GM23338 (cell line): ENCODE results near the gene PPP1R9B. TPM values are rescaled to one million over a fixed set of nuclear protein-coding genes. Genes with fewer than 3 reads are reported as not detected.

Experiments
- ATAC-seq: fragments of 200-7000 bp; cut with Tn5 transposase; 3 replicates; pipeline ENCODE4 v1.9.1; 2020
- DNase-seq: peaks from one replicate; pipeline ENCODE4 v3.0.0-alpha.2; 2015; ENCODE audit warnings: low spot score
- H2AFZ ChIP-seq: fragments of 200-600 bp; sonication (generic); 2 replicates; pipeline ENCODE4 v1.8.0; 2016; ENCODE audit warnings: antibody characterized with exemption, mild to moderate bottlenecking, moderate library complexity
- H3F3A ChIP-seq: fragments of 200-600 bp; sonication (generic); replicated peaks from 2 replicates; pipeline ENCODE4 v1.8.0; 2017; ENCODE audit warnings: antibody characterized with exemption, mixed run types, low read depth
- H3K27ac ChIP-seq: fragments of 200-600 bp; sonication (generic); 2 replicates; pipeline ENCODE4 v1.6.1; 2016; ENCODE audit warnings: low read depth
- H3K27me3 ChIP-seq: fragments of 200-600 bp; sonication (generic); 2 replicates; pipeline ENCODE4 v1.8.0; 2016; ENCODE audit warnings: mild to moderate bottlenecking, mixed run types, moderate library complexity; ENCODE audit not compliant: insufficient read depth
- H3K36me3 ChIP-seq: fragments of 200-600 bp; sonication (generic); 2 replicates; pipeline ENCODE4 v1.8.0; 2016; ENCODE audit warnings: mild to moderate bottlenecking; ENCODE audit not compliant: insufficient read depth
- H3K4me1 ChIP-seq: fragments of 200-600 bp; sonication (generic); 2 replicates; pipeline ENCODE4 v1.8.0; 2016; ENCODE audit warnings: mild to moderate bottlenecking, moderate library complexity; ENCODE audit not compliant: insufficient read depth
- H3K4me2 ChIP-seq: fragments of 200-600 bp; sonication (generic); 2 replicates; pipeline ENCODE4 v1.7.1; 2017; ENCODE audit warnings: mixed run types
- H3K4me3 ChIP-seq: fragments of 200-600 bp; sonication (generic); 2 replicates; pipeline ENCODE4 v1.6.1; 2016; ENCODE audit warnings: mixed run types
- H3K79me2 ChIP-seq: fragments of 200-600 bp; sonication (generic); replicated peaks from 2 replicates; pipeline ENCODE4 v1.8.0; 2017; ENCODE audit warnings: mild to moderate bottlenecking; ENCODE audit not compliant: insufficient read depth
- H3K9me2 ChIP-seq: fragments of 200-600 bp; sonication (generic); 2 replicates; pipeline ENCODE4 v1.8.0; 2017; ENCODE audit not compliant: insufficient read depth
- H4K20me1 ChIP-seq: fragments of 200-600 bp; sonication (generic); replicated peaks from 2 replicates; pipeline ENCODE4 v1.8.0; 2017; ENCODE audit warnings: mild to moderate bottlenecking; ENCODE audit not compliant: insufficient read depth
- H3K27ac Mint-ChIP-seq: 2 replicates; pipeline ENCODE4 v1.8.0; 2020; ENCODE audit warnings: inconsistent platforms, mild to moderate bottlenecking, moderate library complexity, mixed read lengths
- H3K27me3 Mint-ChIP-seq: 3 replicates; pipeline ENCODE4 v1.8.0; 2022; ENCODE audit warnings: low read depth, mild to moderate bottlenecking, moderate library complexity, mixed read lengths, inconsistent platforms; ENCODE audit not compliant: insufficient read depth, poor library complexity
- H3K36me3 Mint-ChIP-seq: 3 replicates; pipeline ENCODE4 v1.8.0; 2021; ENCODE audit warnings: low read depth, mild to moderate bottlenecking, inconsistent platforms, moderate library complexity, mixed read lengths
- H3K4me1 Mint-ChIP-seq: 3 replicates; pipeline ENCODE4 v1.8.0; 2020; ENCODE audit warnings: mild to moderate bottlenecking, inconsistent platforms, mixed read lengths
- H3K4me3 Mint-ChIP-seq: 3 replicates; pipeline ENCODE4 v1.8.0; 2021; ENCODE audit warnings: moderate library complexity, mild to moderate bottlenecking, inconsistent platforms, mixed read lengths
- H3K9me3 Mint-ChIP-seq: 3 replicates; pipeline ENCODE4 v1.8.0; 2020; ENCODE audit warnings: moderate library complexity, mild to moderate bottlenecking, inconsistent platforms, mixed read lengths
- CREB1 ChIP-seq: fragments of 250-450 bp; sonication (Bioruptor Pico); IDR thresholded peaks from 2 replicates; pipeline ENCODE4 v1.5.0; 2020; ENCODE audit warnings: low read depth, mild to moderate bottlenecking, moderate library complexity
- CTCF ChIP-seq, 2 experiments: fragments of 200-600 bp in 1 of 2; sonication (generic) in 1 of 2; conservative IDR thresholded peaks; 2 replicates each; pipeline versions ENCODE4 v1.5.1 to v1.6.1; 2016 to 2017; ENCODE audit warnings: antibody characterized with exemption in 2 of 2, low read depth in 2 of 2, mild to moderate bottlenecking in 2 of 2, moderate library complexity in 1 of 2
- NANOG ChIP-seq: IDR thresholded peaks from 2 replicates; pipeline ENCODE4 v1.6.1; 2016; ENCODE audit warnings: antibody characterized with exemption, borderline replicate concordance
- POLR2AphosphoS5 ChIP-seq: IDR thresholded peaks from 2 replicates; pipeline ENCODE4 v1.6.1; 2016; ENCODE audit warnings: antibody characterized with exemption, low read depth
- REST ChIP-seq: IDR thresholded peaks from one replicate; pipeline ENCODE4 v1.6.1; 2018; ENCODE audit warnings: antibody characterized with exemption; ENCODE audit not compliant: unreplicated experiment
- STAT1 ChIP-seq: IDR thresholded peaks from one replicate; pipeline ENCODE4 v1.6.1; 2016; ENCODE audit warnings: antibody characterized with exemption; ENCODE audit not compliant: unreplicated experiment
- polyA plus RNA-seq: library from polyadenylated mRNA; unstranded; fragments of >200 nt; fragmentation: Nextera tagmentation; extraction: Ambion mirVana; gene quantifications from 2 replicates; pipeline ENCODE4 v1.2.1, GENCODE V29; 2016
- total RNA-seq: library from RNA; depleted of rRNA; stranded (reverse); fragments of >200 nt; shearing (Covaris generic); gene quantifications from 2 replicates; pipeline ENCODE4 v1.2.3, GENCODE V29; 2014

PPP1R9B gene
- total and polyA plus RNA-seq, 2 experiments from 2014 or later, result 2.1 to 10.5 TPM

- H3K36me3 ChIP-seq, result no peaks in the 10 kb centered on the region
- Mint-ChIP-seq H3K4me1 (peaks cover 9% of the 10 kb centered on the region), H3K36me3 (no peaks in the 10 kb centered on the region), H3K4me3 (peak overlapping the region; percentile 78), H3K9me3 (no peaks in the 10 kb centered on the region), H3K27ac (no peak overlapping the region), H3K27me3 (peaks cover 11% of the 10 kb centered on the region)
- H3K79me2 ChIP-seq, result no peaks in the 10 kb centered on the region
- H3F3A ChIP-seq, result no peaks in the 10 kb centered on the region; the same call in 1 of the 2 replicates
- H2AFZ ChIP-seq, result peak overlapping the region; percentile 100
- DNase-seq (peak; percentile 96), ATAC-seq (peak; percentile 92)
- peak overlapping the region; percentile 88 for H3K4me2 ChIP-seq
- peak; percentile 85 for TF ChIP-seq CREB1 (CRISPR knock-in tag)
- TF ChIP-seq CTCF (conservative IDR thresholded peaks at IDR 0.05; ENCODE audit: low read depth in 2 of 2), result peak; percentile 74 to 98
- TF ChIP-seq POLR2AphosphoS5, result peak; percentile 89
- TF ChIP-seq STAT1, result no peak
- H3K27ac ChIP-seq, result no peak overlapping the region
- peak overlapping the region; percentile 67 for H3K4me3 ChIP-seq
- H3K4me1 ChIP-seq, result peaks cover 13% of the 10 kb centered on the region
- no peaks in the 10 kb centered on the region for H3K9me2 ChIP-seq
- H3K27me3 ChIP-seq, result peaks cover 18% of the 10 kb centered on the region; the same call in 1 of the 2 replicates
- H4K20me1 ChIP-seq, result no peaks in the 10 kb centered on the region
These were observed 10.8 kb upstream of the PPP1R9B start for GRCh38 chr17:50161023-50161910.

GRCh38 chr17:50157891-50158290 is 7.4 kb upstream of the PPP1R9B start:
- Histone ChIP-seq H3K27me3 (peaks cover 18% of the 10 kb centered on the region; the same call in 1 of the 2 replicates), H3K4me3 (no peak overlapping the region), H2AFZ (no peak overlapping the region), H3F3A (no peaks in the 10 kb centered on the region; the same call in 1 of the 2 replicates), H4K20me1 (no peaks in the 10 kb centered on the region), H3K27ac (no peak overlapping the region), H3K4me1 (peaks cover 15% of the 10 kb centered on the region), H3K4me2 (no peak overlapping the region), H3K79me2 (no peaks in the 10 kb centered on the region), H3K36me3 (no peaks in the 10 kb centered on the region), H3K9me2 (no peaks in the 10 kb centered on the region)
- Mint-ChIP-seq H3K4me3 (no peak overlapping the region), H3K27me3 (peaks cover 7% of the 10 kb centered on the region), H3K4me1 (peaks cover 17% of the 10 kb centered on the region; the same call in 2 of the 3 replicates), H3K27ac (no peak overlapping the region), H3K36me3 (no peaks in the 10 kb centered on the region), H3K9me3 (no peaks in the 10 kb centered on the region; the same call in 2 of the 3 replicates)
- no peak for TF ChIP-seq NANOG
- TF ChIP-seq STAT1, result no peak
- ATAC-seq (no peak), DNase-seq (no peak)

- H3K79me2 ChIP-seq, result no peaks in the 10 kb centered on the region
- Mint-ChIP-seq H3K36me3 (no peaks in the 10 kb centered on the region), H3K4me3 (no peak overlapping the region), H3K27me3 (peaks cover 14% of the 10 kb centered on the region), H3K9me3 (no peaks in the 10 kb centered on the region; the same call in 2 of the 3 replicates), H3K27ac (no peak overlapping the region), H3K4me1 (peaks cover 18% of the 10 kb centered on the region)
- H3K4me1 ChIP-seq, result peaks cover 11% of the 10 kb centered on the region
- H3K9me2 ChIP-seq, result no peaks in the 10 kb centered on the region
- H3K27me3 ChIP-seq, result peaks cover 10% of the 10 kb centered on the region
- no peaks in the 10 kb centered on the region for H4K20me1 ChIP-seq
- H2AFZ ChIP-seq, result no peak overlapping the region
- H3F3A ChIP-seq, result peaks cover 5% of the 10 kb centered on the region; the same call in 1 of the 2 replicates
- H3K36me3 ChIP-seq, result no peaks in the 10 kb centered on the region
- no peak overlapping the region for H3K4me2 ChIP-seq
- DNase-seq, result no peak
- no peak overlapping the region for H3K27ac ChIP-seq
- no peak for ATAC-seq
- no peak overlapping the region for H3K4me3 ChIP-seq
- TF ChIP-seq CREB1 (CRISPR knock-in tag) (no peak), REST (no peak)
These were observed 4.8 kb upstream of the PPP1R9B start for GRCh38 chr17:50155115-50155819.
